ENCODE results near the gene PCSK7. TPM values are rescaled to one million over a fixed set of nuclear protein-coding genes. Genes with fewer than 3 reads are reported as not detected.
"Not testable (repeated sequence)": the region's sequence is repeated elsewhere in the genome, so short reads cannot be mapped to it uniquely, and the experiment has no call there.

The PCSK7 gene
- total and polyA plus RNA-seq, 2 donors from 2014 or later: 14.5 to 70.2 TPM

- H3K4me3 ChIP-seq (ENCODE audit: low read length in 3 of 3); H3K27ac ChIP-seq (ENCODE audit: low read depth in 2 of 2, low read length in 2 of 2); FAIRE-seq; H3K9ac ChIP-seq (ENCODE audit: low read length in 3 of 3); H3K4me1 ChIP-seq (ENCODE audit: control insufficient read depth in 2 of 3, insufficient read depth in 2 of 3, low read depth in 1 of 3, low read length in 3 of 3); H3K27me3 ChIP-seq (ENCODE audit: control insufficient read depth, insufficient read depth, low read length); H3K9me3 ChIP-seq (ENCODE audit: control insufficient read depth in 2 of 3, insufficient read depth in 1 of 3, low read length in 3 of 3); DNase-seq; intact Hi-C loops (cut with DNase I): not testable (repeated sequence)
- peaks cover 0 to 11% (median 4%) of the 10 kb centered on the region in 3 donors for H3K36me3 ChIP-seq (ENCODE audit: control insufficient read depth in 2 of 3, insufficient read depth in 3 of 3, low read length in 3 of 3)
Observed at GRCh38 chr11:117206111-117206510, 25.8 kb downstream of the PCSK7 start.

- intact Hi-C loops (cut with DNase I): no loop called here
- TF ChIP-seq CTCF (IDR thresholded peaks at IDR 0.05; ENCODE audit: borderline replicate concordance, extremely low read depth, insufficient read depth): no peak
- Histone ChIP-seq H3K27me3 (ENCODE audit: control insufficient read depth, insufficient read depth, low read length) (no peaks in the 10 kb centered on the region), H3K9me3 (ENCODE audit: control insufficient read depth in 2 of 3, insufficient read depth in 1 of 3, low read length in 3 of 3) (no peaks in the 10 kb centered on the region), H3K9ac (ENCODE audit: low read length in 3 of 3) (no peak overlapping the region), H3K4me1 (ENCODE audit: control insufficient read depth in 2 of 3, insufficient read depth in 2 of 3, low read depth in 1 of 3, low read length in 3 of 3) (no peaks in the 10 kb centered on the region), H3K4me3 (ENCODE audit: low read length in 3 of 3) (no peak overlapping the region), H3K36me3 (ENCODE audit: control insufficient read depth in 2 of 3, insufficient read depth in 3 of 3, low read length in 3 of 3) (peaks cover 0 to 11% (median 4%) of the 10 kb centered on the region in 3 donors), H3K27ac (ENCODE audit: low read depth in 2 of 2, low read length in 2 of 2) (peak overlapping the region in 1 of 2 donors; percentile 16)
- no peak for FAIRE-seq
- no peak for DNase-seq
Observed at GRCh38 chr11:117205211-117205818, 26.6 kb downstream of the PCSK7 start.

DNA sequence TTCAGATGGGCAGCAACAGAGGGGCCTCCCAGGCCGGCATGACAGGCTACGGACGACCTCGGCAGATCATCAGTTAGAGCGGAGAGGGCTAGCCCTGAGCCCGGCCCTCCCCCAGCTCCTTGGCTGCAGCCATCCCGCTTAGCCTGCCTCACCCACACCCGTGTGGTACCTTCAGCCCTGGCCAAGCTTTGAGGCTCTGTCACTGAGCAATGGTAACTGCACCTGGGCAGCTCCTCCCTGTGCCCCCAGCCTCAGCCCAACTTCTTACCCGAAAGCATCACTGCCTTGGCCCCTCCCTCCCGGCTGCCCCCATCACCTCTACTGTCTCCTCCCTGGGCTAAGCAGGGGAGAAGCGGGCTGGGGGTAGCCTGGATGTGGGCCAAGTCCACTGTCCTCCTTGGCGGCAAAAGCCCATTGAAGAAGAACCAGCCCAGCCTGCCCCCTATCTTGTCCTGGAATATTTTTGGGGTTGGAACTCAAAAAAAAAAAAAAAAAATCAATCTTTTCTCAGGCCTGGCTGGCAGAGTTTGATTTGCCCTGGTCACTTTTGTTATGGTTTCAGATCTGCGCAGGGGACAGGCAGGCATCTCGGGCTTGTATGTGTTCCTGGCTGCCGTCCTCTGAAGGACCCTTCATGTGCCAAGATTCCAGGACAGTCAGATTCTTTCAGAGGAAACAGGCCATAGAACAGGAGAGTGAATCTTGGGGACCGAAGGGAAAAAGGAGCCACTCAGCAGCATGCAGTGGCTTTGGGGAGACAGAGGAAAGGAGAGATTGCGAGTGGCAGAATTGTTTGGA, 27.4 kb downstream of the PCSK7 start:
- Histone ChIP-seq H3K4me3 (ENCODE audit: low read length in 3 of 3) (no peak overlapping the region), H3K4me1 (ENCODE audit: control insufficient read depth in 2 of 3, insufficient read depth in 2 of 3, low read depth in 1 of 3, low read length in 3 of 3) (no peaks in the 10 kb centered on the region), H3K27ac (ENCODE audit: low read depth in 2 of 2, low read length in 2 of 2) (peak overlapping the region; percentile 22 to 94), H3K9ac (ENCODE audit: low read length in 3 of 3) (no peak overlapping the region), H3K27me3 (ENCODE audit: control insufficient read depth, insufficient read depth, low read length) (no peaks in the 10 kb centered on the region), H3K9me3 (ENCODE audit: control insufficient read depth in 2 of 3, insufficient read depth in 1 of 3, low read length in 3 of 3) (no peaks in the 10 kb centered on the region), H3K36me3 (ENCODE audit: control insufficient read depth in 2 of 3, insufficient read depth in 3 of 3, low read length in 3 of 3) (peaks cover 0 to 11% (median 4%) of the 10 kb centered on the region in 3 donors)
- FAIRE-seq (no peak), DNase-seq (peak in 1 of 5 donors; percentile 79)
- intact Hi-C loops (cut with DNase I): no loop called here
- TF ChIP-seq CTCF (IDR thresholded peaks at IDR 0.05; ENCODE audit: borderline replicate concordance, extremely low read depth, insufficient read depth): no peak

- DNase-seq (no peak), FAIRE-seq (no peak)
- TF ChIP-seq CTCF (IDR thresholded peaks at IDR 0.05; ENCODE audit: borderline replicate concordance, extremely low read depth, insufficient read depth): no peak
- H3K36me3 ChIP-seq (ENCODE audit: control insufficient read depth in 2 of 3, insufficient read depth in 3 of 3, low read length in 3 of 3): peaks cover 0 to 11% (median 4%) of the 10 kb centered on the region in 3 donors
- H3K4me3 ChIP-seq (ENCODE audit: low read length in 3 of 3): peak overlapping the region in 2 of 3 donors; percentile 34 to 63
- H3K9ac ChIP-seq (ENCODE audit: low read length in 3 of 3): no peak overlapping the region
- no peaks in the 10 kb centered on the region for H3K9me3 ChIP-seq (ENCODE audit: control insufficient read depth in 2 of 3, insufficient read depth in 1 of 3, low read length in 3 of 3)
- H3K27me3 ChIP-seq (ENCODE audit: control insufficient read depth, insufficient read depth, low read length): no peaks in the 10 kb centered on the region
- H3K4me1 ChIP-seq (ENCODE audit: control insufficient read depth in 2 of 3, insufficient read depth in 2 of 3, low read depth in 1 of 3, low read length in 3 of 3): no peaks in the 10 kb centered on the region
- peak overlapping the region; percentile 4 to 94 for H3K27ac ChIP-seq (ENCODE audit: low read depth in 2 of 2, low read length in 2 of 2)
- intact Hi-C loops (cut with DNase I): no loop called here
Observed at GRCh38 chr11:117203069-117203407, 28.8 kb downstream of the PCSK7 start.

Measured in kidney (tissue), 14 donors.